Neural crest cell (in vitro differentiated cells): ENCODE results near the gene UBC. TPM values are rescaled to one million over a fixed set of nuclear protein-coding genes. Genes with fewer than 3 reads are reported as not detected.

Experiments
- DNase-seq: peaks from one replicate; pipeline ENCODE4 v3.0.0; 2021; ENCODE audit warnings: low read depth, mixed read lengths, low spot score
- H3K27ac Mint-ChIP-seq: one replicate; pipeline ENCODE4 v1.8.0; 2021; ENCODE audit warnings: mild to moderate bottlenecking, mixed read lengths; ENCODE audit not compliant: unreplicated experiment
- H3K27me3 Mint-ChIP-seq: 2 replicates; pipeline ENCODE4 v1.8.0; 2021; ENCODE audit warnings: low read depth, mild to moderate bottlenecking, mixed read lengths
- H3K36me3 Mint-ChIP-seq: 2 replicates; pipeline ENCODE4 v1.8.0; 2021; ENCODE audit warnings: low read depth, mild to moderate bottlenecking, mixed read lengths
- H3K4me1 Mint-ChIP-seq: 2 replicates; pipeline ENCODE4 v1.8.0; 2021; ENCODE audit warnings: mixed read lengths
- H3K4me3 Mint-ChIP-seq: one replicate; pipeline ENCODE4 v1.8.0; 2021; ENCODE audit warnings: mild to moderate bottlenecking, mixed read lengths
- H3K9me3 Mint-ChIP-seq: 2 replicates; pipeline ENCODE4 v1.8.0; 2021; ENCODE audit warnings: mixed read lengths
- CTCF ChIP-seq: fragments of 200-600 bp; sonication (generic); conservative IDR thresholded peaks from 2 replicates; pipeline ENCODE4 v1.5.0; 2021; ENCODE audit warnings: antibody characterized with exemption, mild to moderate bottlenecking
- total RNA-seq: library from RNA; stranded (reverse); gene quantifications from 2 replicates; pipeline ENCODE4 v1.2.1, GENCODE V29; 2021

The UBC gene
- total RNA-seq, 1 donor from 2014 or later, result 687 TPM

GRCh38 chr12:124872068-124872719 lies 42.3 kb downstream of the UBC start:
- Mint-ChIP-seq H3K4me1 (peaks cover 23% of the 10 kb centered on the region), H3K27me3 (no peaks in the 10 kb centered on the region), H3K9me3 (no peaks in the 10 kb centered on the region), H3K36me3 (no peaks in the 10 kb centered on the region), H3K27ac (peak overlapping the region; percentile 21), H3K4me3 (no peak overlapping the region)
- no peak for TF ChIP-seq CTCF
- no peak for DNase-seq

DNA sequence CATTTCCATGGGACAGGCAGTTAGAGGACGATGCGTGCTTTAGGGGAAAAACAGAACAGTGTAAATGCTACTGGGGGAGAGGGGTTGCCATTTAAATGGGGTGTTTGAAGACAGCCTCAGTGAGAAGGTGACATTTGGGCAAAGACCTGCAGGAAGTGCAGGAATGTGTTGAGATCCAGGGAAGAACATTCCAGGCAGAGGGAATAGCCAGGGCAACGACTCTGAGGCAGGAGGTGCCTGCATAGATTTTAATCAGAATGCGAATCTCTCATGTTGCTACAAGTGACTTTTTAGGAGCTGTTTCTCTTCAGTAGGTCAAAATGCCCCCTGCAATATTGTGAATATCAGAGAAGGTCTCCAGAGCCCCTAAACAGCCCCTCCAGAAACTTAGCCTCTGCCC lies 43.2 kb downstream of the UBC start:
- Mint-ChIP-seq H3K4me3 (no peak overlapping the region), H3K27ac (no peak overlapping the region), H3K9me3 (no peaks in the 10 kb centered on the region), H3K36me3 (no peaks in the 10 kb centered on the region), H3K27me3 (no peaks in the 10 kb centered on the region), H3K4me1 (peaks cover 28% of the 10 kb centered on the region)
- no peak for DNase-seq
- TF ChIP-seq CTCF, result no peak

GRCh38 chr12:124870515-124870914 lies 43.9 kb downstream of the UBC start:
- no peak for DNase-seq
- H3K27me3 Mint-ChIP-seq, result no peaks in the 10 kb centered on the region
- no peaks in the 10 kb centered on the region for H3K36me3 Mint-ChIP-seq
- H3K27ac Mint-ChIP-seq, result no peak overlapping the region
- H3K4me3 Mint-ChIP-seq, result no peak overlapping the region
- H3K4me1 Mint-ChIP-seq, result peaks cover 28% of the 10 kb centered on the region
- H3K9me3 Mint-ChIP-seq, result no peaks in the 10 kb centered on the region
- TF ChIP-seq CTCF, result no peak

DNA sequence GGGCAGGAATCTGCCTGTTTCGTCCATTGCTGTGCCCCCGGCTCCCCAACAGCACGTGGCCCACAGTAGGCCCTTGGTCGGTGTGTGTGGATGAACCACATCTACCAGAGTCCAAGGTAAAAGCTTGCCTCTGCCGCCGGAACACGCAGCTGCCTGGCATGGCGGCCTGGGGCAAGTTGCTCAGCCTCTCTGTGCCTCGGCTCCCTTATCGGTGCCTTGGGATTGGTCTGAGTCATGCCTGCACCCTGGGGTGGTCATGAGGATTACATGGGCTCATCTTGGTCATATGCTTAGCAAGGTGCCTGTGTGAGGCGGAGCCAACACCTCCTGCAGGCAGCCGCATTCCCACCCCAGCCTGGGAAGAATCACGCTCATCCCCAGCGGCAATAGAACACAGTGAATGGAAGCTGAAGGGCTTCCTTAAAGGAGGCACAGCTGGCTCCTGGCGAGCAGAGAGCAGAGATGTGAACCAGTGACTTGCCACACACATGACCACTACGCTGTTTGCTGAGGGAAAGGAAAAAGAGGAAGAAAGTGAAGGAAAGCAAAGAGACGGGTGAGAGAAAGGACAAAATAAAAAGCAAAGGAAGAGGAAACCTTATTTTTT lies 45.3 kb downstream of the UBC start:
- Mint-ChIP-seq H3K4me1 (peaks cover 31% of the 10 kb centered on the region), H3K27me3 (no peaks in the 10 kb centered on the region), H3K4me3 (no peak overlapping the region), H3K36me3 (peaks cover 1% of the 10 kb centered on the region), H3K9me3 (no peaks in the 10 kb centered on the region), H3K27ac (no peak overlapping the region)
- no peak for TF ChIP-seq CTCF
- no peak for DNase-seq

GRCh38 chr12:124868252-124869058 lies 46.0 kb downstream of the UBC start:
- H3K36me3 Mint-ChIP-seq, result peaks cover 3% of the 10 kb centered on the region
- H3K27ac Mint-ChIP-seq, result no peak overlapping the region
- DNase-seq, result no peak

More at GRCh38 chr12:124868252-124869058, 46.0 kb downstream of the UBC start:
- Mint-ChIP-seq H3K4me1 (peaks cover 34% of the 10 kb centered on the region), H3K4me3 (no peak overlapping the region), H3K27me3 (no peaks in the 10 kb centered on the region), H3K9me3 (no peaks in the 10 kb centered on the region)
- TF ChIP-seq CTCF, result no peak
